Gastrocnemius medialis (tissue), 4 donors: ENCODE data around the gene KIF3A.

Experiments
- POLR2A ChIP-seq, 2 donors: fragments of 450-650 bp; IDR thresholded peaks; one replicate each; pipeline ENCODE4 v1.6.1; 2017; ENCODE audit warnings: antibody characterized with exemption in 2 of 2, mild to moderate bottlenecking in 2 of 2, moderate library complexity in 2 of 2
- TF ChIP-seq, protein P1 (sequence below), 5 experiments: fragments of 450-650 bp in 3 of 5; fragments of 200-600 bp in 2 of 5; sonication (generic) in 2 of 5; IDR thresholded peaks in 4 of 5; conservative IDR thresholded peaks in 1 of 5; 1 replicate in 4 of 5; 2 replicates in 1 of 5; pipeline ENCODE4 v1.5.1; 2016 to 2019; ENCODE audit warnings: antibody characterized with exemption in 5 of 5, mild to moderate bottlenecking in 3 of 5, moderate library complexity in 3 of 5

GRCh38 chr5:132651838-132652469 lies 85.4 kb downstream of the KIF3A start:
- TF ChIP-seq, protein P1, sequence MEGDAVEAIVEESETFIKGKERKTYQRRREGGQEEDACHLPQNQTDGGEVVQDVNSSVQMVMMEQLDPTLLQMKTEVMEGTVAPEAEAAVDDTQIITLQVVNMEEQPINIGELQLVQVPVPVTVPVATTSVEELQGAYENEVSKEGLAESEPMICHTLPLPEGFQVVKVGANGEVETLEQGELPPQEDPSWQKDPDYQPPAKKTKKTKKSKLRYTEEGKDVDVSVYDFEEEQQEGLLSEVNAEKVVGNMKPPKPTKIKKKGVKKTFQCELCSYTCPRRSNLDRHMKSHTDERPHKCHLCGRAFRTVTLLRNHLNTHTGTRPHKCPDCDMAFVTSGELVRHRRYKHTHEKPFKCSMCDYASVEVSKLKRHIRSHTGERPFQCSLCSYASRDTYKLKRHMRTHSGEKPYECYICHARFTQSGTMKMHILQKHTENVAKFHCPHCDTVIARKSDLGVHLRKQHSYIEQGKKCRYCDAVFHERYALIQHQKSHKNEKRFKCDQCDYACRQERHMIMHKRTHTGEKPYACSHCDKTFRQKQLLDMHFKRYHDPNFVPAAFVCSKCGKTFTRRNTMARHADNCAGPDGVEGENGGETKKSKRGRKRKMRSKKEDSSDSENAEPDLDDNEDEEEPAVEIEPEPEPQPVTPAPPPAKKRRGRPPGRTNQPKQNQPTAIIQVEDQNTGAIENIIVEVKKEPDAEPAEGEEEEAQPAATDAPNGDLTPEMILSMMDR (IDR thresholded peaks at IDR 0.05 in 4 of 5, conservative IDR thresholded peaks at IDR 0.05 in 1 of 5) = no peak
- no peak for TF ChIP-seq POLR2A (IDR thresholded peaks at IDR 0.05)
